COLO668 (cell line): ENCODE results near the gene POLR1E.
"Not testable (repeated sequence)": the region's sequence is repeated elsewhere in the genome, so short reads cannot be mapped to it uniquely, and the experiment has no call there.

Experiments
- DNase-seq: peaks from one replicate; lab custom pipeline; 2025; ENCODE audit not compliant: unreplicated experiment; lab: John Stamatoyannopoulos, UW

POLR1E gene

DNA sequence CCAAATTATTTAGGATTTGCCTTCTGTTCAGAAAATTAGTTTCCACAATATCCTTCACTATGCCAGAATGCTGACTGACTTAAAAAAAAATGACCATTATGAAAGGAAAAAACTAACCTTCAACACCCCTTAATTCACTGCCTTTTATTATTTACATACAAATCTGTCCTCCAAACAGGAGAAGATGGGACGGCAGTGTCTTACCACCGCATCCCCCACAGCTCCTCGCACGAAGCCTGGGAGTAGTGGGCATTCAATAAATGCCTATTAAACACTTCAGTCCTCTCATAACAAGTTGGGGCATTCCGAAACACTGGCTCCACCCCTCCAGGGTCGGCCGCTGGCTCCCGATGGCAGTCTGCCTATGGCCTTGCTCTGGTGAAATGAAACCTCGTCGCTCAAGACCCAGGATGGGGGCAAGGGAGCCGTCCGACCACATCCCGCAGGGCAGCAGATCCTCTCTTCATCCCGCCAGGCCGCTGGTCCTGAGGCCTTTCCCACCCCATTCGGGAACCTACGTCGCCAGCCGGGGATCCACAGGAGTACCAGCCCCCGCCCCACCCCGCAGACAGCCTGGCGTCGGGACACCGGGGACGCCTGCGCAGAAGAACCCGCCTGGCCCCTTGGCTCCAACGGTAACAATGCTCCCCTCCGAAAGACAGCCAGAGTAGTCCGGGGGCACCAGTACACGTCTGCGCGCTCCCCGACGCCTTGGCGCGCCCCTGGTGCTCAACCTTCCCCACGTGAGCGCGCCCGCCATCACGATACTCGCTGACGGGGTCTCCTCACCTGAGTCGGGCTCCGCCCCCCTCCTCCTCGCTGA, 21.1 kb upstream of the POLR1E start:
- DNase-seq, result peak; percentile 89

DNA sequence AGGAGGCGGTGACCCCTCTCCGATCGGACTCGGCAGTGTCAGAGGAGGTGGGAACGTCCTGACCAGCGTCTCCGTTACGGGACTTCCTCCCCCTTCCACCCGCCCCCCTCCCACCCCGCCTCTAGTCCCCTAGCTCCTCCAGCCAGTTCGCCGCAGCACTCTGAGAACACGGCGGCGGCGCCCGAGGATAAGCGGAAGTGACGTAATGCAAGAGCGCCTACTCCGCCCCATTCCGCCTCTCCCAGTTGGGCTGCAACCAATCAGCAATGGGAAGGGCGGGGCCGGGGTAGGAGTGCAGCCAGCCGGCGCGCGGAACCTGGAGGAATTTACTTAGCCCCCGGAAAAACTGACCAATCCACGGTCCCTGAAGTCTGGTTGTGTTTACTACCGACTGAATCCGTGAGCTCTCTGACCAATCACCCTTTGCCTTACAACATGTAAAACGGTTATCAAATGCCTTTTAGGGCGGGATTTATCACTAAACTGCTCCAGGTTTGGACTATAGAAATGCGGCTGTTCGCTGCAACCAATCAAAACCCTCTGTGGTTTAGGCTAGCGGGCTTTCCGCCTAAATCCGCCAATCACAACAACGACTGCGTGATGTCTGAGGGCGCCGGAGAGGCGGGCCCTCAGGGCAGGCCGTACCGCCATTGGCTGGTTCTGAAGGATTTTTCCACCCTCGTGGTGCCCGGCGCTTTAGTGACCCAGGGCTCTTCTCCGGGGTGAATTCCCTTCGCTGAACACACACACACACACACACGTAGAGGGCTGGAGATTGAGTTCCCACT, 20.3 kb upstream of the POLR1E start, which contains the start of gene ZBTB5:
TSS of gene ZBTB5 (minus strand) at position 202 of the 788 bp plus-strand sequence. CDS start 22,899 bp downstream, outside the sequence.
- DNase-seq, result peak; percentile 98

DNA sequence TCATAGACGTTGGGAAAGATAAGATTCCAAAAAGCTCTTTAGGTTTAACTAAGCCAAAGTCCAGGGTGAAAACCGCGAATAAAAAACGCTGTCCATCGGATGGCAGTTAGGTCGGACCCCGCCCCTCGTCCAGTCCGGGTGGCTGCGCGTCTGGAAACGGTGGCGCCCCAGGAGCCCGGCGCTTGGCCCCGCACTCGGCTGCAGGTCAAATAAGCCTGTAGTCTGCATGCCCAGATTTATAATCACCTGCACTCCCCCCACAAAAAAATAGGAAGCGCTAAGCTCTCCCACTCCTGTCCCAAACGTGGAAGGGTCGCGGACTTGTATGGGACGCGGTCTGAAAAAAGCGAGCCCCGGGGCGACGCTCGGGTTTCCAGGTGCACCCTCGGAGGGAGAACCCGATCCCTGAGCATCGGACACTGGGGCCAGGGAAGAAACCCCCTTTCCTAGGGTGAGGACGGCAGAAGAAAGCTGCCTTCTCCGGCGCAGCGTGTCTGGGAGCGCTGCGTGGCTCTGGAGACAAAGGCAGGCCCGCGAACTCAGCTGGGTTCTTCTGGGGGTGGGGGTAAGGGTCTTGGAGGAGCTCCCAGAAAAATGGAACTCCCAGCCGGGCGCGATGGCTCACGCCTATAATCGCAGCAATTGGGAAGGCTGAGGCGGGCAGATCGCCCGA, 19.6 kb upstream of the POLR1E start:
- peak; percentile 82 for DNase-seq

DNA sequence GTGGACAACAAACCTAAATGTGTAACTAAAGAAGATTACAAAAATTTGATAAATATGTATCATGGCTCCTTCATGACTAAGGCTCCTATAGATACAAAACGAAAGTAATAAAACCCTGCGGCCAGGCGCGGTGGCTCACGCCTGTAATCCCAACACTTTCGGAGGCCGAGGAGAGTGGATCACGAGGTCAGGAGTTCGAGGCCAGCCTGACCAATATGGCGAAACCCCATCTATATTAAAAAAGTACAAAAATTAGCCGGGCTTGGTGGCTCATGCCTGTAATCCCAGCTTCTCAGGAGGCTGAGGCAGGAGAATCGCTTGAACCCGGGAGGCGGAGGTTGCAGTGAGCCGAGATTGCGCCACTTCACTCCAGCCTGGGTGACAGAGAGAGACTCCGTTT, 18.2 kb upstream of the POLR1E start:
- DNase-seq, result not testable (repeated sequence)

DNA sequence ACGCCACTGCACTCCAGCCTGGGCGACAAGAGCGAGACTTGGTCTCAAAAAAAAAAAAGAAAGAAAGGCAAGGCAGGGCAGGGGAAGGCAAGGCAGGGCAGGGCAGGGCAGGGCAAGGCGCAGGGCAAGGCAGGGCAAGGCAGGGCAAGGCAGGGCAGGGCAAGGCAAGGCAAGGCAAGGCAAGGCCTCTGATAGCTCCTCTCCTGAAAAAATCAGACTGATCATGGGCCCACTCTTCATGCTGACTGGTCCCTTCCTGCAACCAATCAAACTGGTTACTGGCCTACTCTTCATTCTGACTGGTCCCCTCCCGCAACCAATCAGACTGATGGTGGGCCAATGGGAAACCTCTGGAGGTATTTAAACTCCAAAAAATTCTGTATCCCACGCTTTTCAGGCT, 17.1 kb upstream of the POLR1E start:
- DNase-seq, result no peak

DNA sequence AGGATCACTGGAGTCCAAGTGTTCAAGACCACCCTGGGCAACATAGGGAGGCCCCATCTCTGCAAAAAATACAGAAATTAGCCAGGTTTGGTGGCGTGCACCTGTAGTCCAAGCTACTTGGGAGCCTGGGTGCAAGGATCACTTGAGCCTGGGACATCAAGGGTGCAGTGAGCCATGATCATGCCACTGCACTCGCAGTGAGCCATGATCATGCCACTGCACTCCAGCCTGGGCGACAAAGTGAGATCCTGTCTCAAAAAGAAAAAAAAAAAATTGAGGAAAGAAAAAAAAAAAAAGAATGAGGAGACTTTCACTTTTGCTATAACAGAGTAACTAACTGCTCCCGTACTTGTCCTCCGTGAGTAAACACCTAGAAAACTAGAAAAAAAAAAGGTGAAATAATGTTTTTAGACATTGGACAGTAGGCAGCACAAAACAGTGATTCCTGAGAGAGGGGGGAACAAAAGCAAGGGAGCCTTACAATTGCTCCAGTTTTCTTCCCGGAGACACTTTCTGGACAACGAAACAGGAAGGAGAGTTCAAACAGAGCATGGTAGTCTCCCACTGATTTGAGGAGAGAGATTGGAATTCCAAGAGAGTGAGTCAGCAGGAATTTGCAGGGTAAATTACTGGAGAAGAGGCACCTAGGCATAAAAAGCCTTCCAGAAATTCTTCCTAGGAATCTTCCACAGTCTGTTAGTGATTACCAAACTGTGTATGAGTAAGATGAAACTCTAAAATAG, 13.6 kb upstream of the POLR1E start:
- no peak for DNase-seq

DNA sequence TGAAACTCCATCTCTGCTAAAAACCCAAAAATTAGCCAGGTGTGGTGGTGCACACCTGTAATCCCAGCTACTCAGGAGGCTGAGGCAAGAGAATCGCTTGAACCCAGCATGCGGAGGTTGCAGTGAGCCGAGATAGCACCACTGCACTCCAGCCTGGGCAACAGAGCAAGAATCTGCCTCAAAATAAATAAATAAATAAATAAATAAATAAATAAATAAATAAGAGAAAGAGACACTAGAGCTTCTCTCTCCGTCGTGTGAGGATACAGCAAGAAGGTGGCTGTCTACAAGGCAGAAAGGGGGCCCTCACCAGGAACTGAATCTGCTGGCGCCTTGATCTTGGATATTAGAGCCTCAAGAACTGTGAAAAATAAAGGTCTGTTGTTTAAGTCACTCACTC, 11.8 kb upstream of the POLR1E start:
- DNase-seq, result not testable (repeated sequence)

DNA sequence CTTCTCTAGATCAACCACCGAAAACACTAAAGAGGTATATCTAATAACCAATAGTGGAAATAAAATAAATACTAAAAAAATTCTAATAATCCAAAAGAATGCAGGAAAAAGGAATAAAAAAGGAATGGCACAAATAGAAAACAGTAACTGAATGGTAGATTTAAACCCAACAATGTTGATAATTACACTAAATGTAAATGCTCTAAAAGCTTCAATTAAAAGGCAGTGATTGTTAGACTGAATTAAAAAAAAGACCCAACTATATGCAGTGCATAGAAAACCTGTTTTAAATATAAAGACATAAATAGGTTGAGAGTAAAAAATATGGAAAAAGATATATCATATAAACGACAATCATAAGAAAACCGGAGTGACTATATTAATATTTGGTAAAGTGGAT, 11.3 kb upstream of the POLR1E start:
- DNase-seq, result no peak

DNA sequence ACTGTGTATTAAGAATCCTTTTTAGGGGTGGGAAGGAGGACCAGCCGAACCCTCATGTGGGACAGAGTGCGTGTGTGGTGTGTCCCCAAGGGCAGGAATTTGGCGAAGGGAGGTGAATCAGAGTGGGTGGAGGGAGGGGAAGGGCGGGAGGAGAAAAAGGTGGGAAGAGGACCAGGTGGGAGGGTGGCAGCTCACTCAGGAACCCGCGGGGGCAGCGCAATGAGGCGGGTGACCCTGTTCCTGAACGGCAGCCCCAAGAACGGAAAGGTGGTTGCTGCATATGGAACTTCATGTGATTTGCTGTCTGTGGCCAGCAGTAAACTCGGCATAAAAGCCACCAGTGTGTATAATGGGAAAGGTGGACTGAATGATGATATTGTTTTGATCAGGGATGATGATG, 8.8 kb upstream of the POLR1E start:
- no peak for DNase-seq

DNA sequence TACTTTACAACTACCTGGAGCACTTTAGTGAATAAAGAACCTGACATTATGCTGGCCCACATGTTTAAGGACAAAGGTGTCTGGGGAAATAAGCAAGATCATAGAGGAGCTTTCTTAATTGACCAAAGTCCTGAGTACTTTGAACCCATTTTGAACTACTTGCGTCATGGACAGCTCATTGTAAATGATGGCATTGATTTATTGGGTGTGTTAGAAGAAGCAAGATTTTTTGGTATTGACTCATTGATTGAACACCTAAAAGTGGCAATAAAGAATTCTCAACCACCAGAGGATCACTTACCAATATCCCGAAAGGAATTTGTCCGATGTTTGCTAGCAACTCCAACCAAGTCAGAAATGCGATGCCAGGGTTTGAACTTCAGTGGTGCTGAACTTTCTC, 8.3 kb upstream of the POLR1E start:
- not testable (repeated sequence) for DNase-seq

DNA sequence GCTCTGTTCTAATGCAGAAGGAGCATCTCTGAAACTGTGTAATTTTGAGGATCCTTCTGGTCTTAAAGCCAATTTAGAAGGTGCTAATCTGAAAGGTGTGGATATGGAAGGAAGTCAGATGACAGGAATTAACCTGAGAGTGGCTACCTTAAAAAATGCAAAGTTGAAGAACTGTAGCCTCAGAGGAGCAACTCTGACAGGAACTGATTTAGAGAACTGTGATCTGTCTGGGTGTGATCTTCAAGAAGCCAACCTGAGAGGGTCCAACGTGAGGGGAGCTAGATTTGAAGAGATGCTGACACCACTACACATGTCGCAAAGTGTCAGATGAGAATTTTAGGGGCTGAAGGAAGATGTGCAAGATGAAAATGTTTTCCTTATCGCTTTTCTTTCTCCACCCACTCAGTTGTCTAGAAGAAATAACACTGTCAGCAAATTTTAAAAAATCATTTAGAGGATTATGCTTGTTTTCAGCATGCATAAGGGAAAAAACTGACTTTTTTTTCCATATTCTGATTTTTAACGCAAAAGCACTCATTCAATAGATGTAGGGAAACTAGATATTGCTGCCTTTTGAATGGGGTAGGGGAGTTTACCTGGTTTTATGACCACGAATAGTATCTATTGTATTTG, 7.6 kb upstream of the POLR1E start:
- DNase-seq, result not testable (repeated sequence)

DNA sequence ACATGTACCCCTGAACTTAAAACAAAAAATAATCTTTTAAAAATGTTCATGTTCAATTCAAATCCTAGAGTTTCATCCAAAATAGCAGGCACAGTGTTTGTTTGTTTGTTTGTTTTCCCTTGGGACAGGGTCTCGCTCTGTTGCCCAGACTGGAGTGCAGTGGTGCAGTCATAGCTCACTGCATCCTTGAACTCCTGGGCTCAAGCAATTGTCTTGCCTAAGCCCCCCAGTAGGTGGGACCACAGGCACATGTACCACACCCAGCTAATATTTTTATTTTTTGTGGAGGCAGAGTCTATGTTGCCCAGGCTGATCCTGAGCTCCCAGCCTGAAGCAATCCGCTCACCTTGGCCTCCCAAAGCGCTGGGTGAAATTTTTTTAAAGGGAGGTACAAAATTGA, 5.0 kb upstream of the POLR1E start:
- no peak for DNase-seq

DNA sequence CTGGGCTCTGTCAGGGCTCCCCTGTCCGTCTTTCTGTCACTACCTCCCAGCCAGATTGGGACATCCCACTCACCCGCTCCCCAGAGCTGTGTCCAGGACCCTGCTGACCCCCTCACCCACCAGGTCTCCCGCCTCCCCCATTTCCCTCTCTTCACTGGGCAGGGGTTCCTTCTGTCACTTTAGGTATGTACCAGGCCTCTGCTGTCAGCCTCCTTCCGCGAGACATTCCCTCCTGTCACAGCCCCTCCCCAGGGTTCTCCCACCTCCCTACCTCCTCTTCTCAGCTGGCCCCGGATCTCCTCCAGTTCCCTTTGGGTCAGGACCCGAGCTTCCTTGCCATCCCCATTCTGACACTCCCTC, 488 bp downstream of the POLR1E start:
- DNase-seq, result no peak

DNA sequence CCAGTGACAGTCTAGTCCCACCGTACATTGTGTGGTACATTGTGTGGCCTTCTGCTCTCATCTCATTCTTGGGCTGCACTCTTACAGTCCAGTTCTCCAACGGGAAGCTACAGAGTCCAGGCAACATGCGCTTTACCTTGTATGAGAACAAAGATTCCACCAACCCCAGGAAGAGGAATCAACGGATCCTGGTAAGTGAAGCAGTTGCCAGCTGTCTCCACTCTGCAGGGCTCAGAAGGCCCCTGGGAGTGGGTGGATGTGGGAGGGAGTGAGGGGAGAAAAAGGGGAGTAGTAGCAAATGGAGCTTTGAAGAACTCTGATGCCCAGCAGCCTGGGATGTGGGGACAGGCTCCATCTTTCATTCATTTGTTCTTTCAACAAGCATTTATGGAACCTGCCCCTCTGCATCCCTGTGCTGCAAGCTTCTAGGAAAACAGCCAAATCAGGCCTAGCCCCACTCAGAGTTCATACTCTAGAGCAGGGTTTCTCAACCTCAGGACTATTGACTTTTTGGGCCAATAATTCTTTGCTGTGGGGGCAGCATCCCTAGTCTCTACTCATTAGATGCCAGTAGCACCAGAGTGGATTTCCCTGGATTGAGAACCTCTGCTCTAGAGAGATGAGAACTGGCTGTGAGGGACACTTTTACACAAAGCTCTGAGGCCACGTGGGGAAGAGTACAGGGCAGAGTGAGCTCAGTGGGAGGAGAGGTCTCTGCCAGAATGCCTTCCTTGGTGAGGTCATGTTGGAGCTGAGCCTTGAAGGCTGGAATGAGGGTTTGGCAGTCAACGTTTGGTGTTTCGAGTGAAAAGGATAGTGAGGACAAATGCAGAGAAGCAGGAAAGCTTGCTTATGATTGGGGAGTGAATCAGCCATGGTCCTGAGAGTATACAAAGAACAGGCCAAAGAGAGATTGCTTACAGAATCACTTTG, 1.1 kb downstream of the POLR1E start:
- DNase-seq, result peak; percentile 11

DNA sequence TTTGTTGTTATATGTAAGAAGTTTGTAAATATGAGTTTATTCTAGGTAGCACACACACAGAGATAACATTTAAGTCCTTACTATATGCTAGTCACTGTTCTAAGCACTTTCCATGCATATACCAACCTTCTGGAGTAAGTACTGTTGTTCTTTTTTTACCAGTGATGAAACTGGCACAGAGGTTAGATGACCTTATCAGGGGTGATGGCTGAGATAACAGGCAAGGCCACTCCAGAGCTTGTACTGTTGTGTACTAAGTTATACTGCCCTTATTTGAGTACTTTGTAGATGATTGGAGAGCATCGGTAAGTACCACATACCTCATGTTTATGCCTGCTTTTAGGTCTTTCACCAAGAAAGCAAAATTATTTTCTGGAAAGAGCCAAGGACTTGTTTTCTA, 6.2 kb downstream of the POLR1E start:
- DNase-seq, result no peak

DNA sequence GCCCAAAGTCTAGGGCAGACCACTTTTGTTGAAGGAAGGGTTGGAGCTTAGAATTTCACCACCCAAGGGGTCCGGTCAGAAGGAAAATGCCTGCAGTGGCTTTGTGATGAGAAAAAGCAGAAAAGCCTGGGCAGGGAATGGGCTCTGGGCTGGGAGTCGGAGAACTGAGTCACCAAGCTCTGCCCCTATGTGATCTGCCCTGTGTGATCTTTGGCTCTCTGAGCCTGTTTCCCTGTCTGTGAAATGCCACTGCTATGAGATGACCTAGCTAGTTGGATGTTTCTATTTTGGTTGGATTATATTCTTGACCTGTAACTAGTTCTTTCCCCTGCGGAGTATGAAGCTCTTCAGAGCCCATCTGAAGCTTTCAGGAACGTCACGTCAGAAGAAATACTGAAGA, 9.8 kb downstream of the POLR1E start:
- no peak for DNase-seq

DNA sequence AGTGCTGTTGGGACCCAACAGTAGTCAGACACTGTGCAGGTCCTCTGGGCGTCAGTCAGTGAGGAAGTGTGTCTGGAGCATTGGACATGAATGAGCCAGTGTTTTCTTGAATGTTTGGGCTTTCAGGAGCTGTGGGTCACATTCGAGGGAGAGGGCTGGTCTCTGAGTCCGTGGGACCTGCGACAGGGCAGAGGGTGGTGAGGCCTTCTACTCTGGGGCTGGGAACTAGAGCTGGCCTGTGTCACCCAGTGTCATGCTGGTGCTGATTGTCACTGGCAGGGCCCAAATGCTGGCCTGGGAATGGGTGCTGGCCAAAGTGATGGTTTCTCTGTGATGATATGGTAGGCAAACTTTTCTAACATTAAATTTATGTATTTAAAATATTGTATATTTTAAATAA, 10.3 kb downstream of the POLR1E start:
- DNase-seq, result no peak

DNA sequence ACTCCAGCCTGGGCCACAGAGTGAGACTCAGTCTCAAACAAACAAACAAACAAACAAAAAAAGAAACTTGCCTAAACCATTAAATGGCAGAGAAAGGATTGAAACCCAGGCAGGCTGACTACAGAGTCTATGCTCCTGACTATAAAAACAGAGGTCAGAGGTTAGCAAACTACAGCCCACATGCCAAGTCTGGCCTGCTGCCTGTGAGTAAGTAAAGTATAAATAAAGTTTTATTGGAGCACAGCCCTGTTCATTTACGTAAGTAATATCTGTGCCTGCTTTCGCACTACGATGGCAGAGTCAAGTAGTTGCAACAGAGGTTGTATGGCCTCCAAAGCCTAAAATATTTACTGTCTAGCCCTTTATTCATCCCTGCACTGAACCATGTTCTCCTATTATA, 11.6 kb downstream of the POLR1E start:
- DNase-seq, result no peak

DNA sequence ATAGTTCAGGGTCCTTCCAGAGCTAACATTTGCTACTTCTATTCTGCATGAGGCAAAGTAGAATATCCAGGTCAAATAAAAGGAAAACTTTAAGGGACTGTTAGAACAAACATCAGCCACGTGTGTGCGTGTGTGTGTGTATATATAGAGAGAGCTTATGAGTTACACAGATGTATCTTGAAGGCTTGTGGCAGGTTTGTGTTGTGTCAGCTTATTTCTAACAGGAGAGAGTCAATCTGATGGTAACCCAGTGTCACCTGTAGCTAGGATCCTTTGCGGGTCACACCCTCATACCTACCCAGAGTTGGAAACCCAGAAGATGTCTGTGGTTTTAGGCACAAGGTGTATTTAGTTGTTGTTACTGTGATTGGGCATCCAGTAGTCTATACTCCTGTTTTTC, 12.7 kb downstream of the POLR1E start:
- no peak for DNase-seq

DNA sequence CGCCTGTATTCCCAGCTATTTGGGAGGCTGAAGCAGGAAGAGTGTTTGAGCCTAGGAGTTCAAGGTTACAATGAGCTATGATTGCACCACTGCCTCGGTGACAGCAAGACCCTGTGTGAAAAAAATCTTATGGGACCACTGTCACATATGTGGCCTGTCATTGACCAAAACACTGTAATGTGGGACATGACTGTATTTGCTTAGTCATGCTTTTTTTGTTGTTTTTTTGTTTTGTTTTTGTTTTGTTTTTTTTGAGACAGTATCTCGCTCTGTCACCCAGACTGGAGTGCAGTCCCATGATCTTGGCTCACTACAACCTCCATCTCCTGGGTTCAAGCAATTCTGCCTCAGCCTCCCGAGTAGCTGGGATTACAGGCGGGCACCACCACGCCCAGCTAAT, 13.5 kb downstream of the POLR1E start:
- no peak for DNase-seq
